ENCODE data around the gene CCDC149. TPM values are rescaled to one million over a fixed set of nuclear protein-coding genes. Genes with fewer than 3 reads are reported as not detected.

Gene CCDC149
- total and polyA plus RNA-seq, 9 of the 15 experiments (the other 6 are each of a cell fraction or from before 2014, with no cell fraction given) = 0.04 to 0.18 TPM; not detected in 7

GRCh38 chr4:24835696-24836095 is 77.1 kb downstream of the CCDC149 start:
- FAIRE-seq (no peak), DNase-seq (ENCODE audit: extremely low read depth in 1 of 4, low spot score in 3 of 4) (no peak), ATAC-seq (no peak)
- 0% methylated on average over 4 of the region's 4 CpGs for WGBS (ENCODE audit: insufficient coverage, low coverage, missing lambda C conversion rate)
- H3K36me3 ChIP-seq (ENCODE audit: control insufficient read depth, insufficient read depth, low read length) = no peaks in the 10 kb centered on the region
- H3K79me2 ChIP-seq (ENCODE audit: control insufficient read depth, insufficient read depth, low read length) = no peaks in the 10 kb centered on the region
- intact Hi-C loops (cut with micrococcal nuclease) (no loop called here), in situ Hi-C loops (cut with MboI) (no loop called here)
- no peak overlapping the region for H3K27ac ChIP-seq (ENCODE audit: extremely low read depth, low read depth, low read length)
- no peaks in the 10 kb centered on the region for H3K4me1 ChIP-seq (replicated peaks in 1 of 2; ENCODE audit: control insufficient read depth in 2 of 2, insufficient read depth in 2 of 2, low read length in 2 of 2)
- H3K9ac ChIP-seq (ENCODE audit: insufficient read depth in 1 of 2, low read depth in 2 of 2, low read length in 2 of 2) = no peak overlapping the region
- no peaks in the 10 kb centered on the region for H3K9me3 ChIP-seq (replicated peaks; ENCODE audit: control insufficient read depth, insufficient read depth, low read depth, low read length)
- H3K4me3 ChIP-seq = no peak overlapping the region
- no TSS peak for BruUV-seq (replicated peaks)
- H2AFZ ChIP-seq (ENCODE audit: low read depth, low read length) = no peak overlapping the region
- H3K9me1 ChIP-seq (ENCODE audit: control insufficient read depth, insufficient read depth, low read length) = no peaks in the 10 kb centered on the region
- ChIA-PET POLR2A (no interaction called here), CTCF (ENCODE audit: low intra/inter-chr PET ratio) (no interaction called here)
- no peaks in the 10 kb centered on the region for H4K20me1 ChIP-seq (replicated peaks; ENCODE audit: control insufficient read depth, insufficient read depth, low read length)
- H3K27me3 ChIP-seq (ENCODE audit: control insufficient read depth in 2 of 2, insufficient read depth in 2 of 2, low read length in 2 of 2) = peaks cover 9 to 31% of the 10 kb centered on the region in 2 experiments
- H3K4me2 ChIP-seq (ENCODE audit: insufficient read depth, low read length) = no peak overlapping the region
- TF ChIP-seq KDM2B (CRISPR knock-in tag; IDR thresholded peaks at IDR 0.05) = no peak
- TF ChIP-seq MLX (CRISPR knock-in tag; conservative IDR thresholded peaks at IDR 0.05) = no peak

GRCh38 chr4:24831637-24832036 is 81.2 kb downstream of the CCDC149 start:
- Histone ChIP-seq H3K9me3 (replicated peaks; ENCODE audit: control insufficient read depth, insufficient read depth, low read depth, low read length) (no peaks in the 10 kb centered on the region), H3K4me3 (no peak overlapping the region), H2AFZ (ENCODE audit: low read depth, low read length) (no peak overlapping the region), H3K36me3 (ENCODE audit: control insufficient read depth, insufficient read depth, low read length) (no peaks in the 10 kb centered on the region), H3K27me3 (ENCODE audit: control insufficient read depth in 2 of 2, insufficient read depth in 2 of 2, low read length in 2 of 2) (peaks cover 7 to 9% of the 10 kb centered on the region in 2 experiments; a peak in 3 of 5 replicates), H4K20me1 (replicated peaks; ENCODE audit: control insufficient read depth, insufficient read depth, low read length) (no peaks in the 10 kb centered on the region), H3K79me2 (ENCODE audit: control insufficient read depth, insufficient read depth, low read length) (no peaks in the 10 kb centered on the region), H3K4me1 (replicated peaks in 1 of 2; ENCODE audit: control insufficient read depth in 2 of 2, insufficient read depth in 2 of 2, low read length in 2 of 2) (no peaks in the 10 kb centered on the region), H3K9ac (ENCODE audit: insufficient read depth in 1 of 2, low read depth in 2 of 2, low read length in 2 of 2) (no peak overlapping the region), H3K27ac (ENCODE audit: extremely low read depth, low read depth, low read length) (no peak overlapping the region), H3K9me1 (ENCODE audit: control insufficient read depth, insufficient read depth, low read length) (no peaks in the 10 kb centered on the region), H3K4me2 (ENCODE audit: insufficient read depth, low read length) (no peak overlapping the region)
- BruUV-seq (replicated peaks) = no TSS peak
- ChIA-PET CTCF (ENCODE audit: low intra/inter-chr PET ratio) (no interaction called here), POLR2A (no interaction called here)
- 3% methylated on average over 3 of the region's 3 CpGs for WGBS (ENCODE audit: insufficient coverage, low coverage, missing lambda C conversion rate)
- no peak for ATAC-seq
- FAIRE-seq = no peak
- in situ Hi-C loops (cut with MboI) (no loop called here), intact Hi-C loops (cut with micrococcal nuclease) (no loop called here)
- no peak for DNase-seq (ENCODE audit: extremely low read depth in 1 of 4, low spot score in 3 of 4)
- TF ChIP-seq NFE2 (IDR thresholded peaks at IDR 0.05; ENCODE audit: low read depth) (no peak), AFF1 (IDR thresholded peaks at IDR 0.05; ENCODE audit: low read depth in 1 of 2, partially characterized antibody in 2 of 2) (no peak), RBM25 (IDR thresholded peaks at IDR 0.05; ENCODE audit: low read depth, low read length, severe bottlenecking) (no peak), CHD1 (IDR thresholded peaks at IDR 0.05; ENCODE audit: low read length) (no peak), TCF15 (CRISPR knock-in tag; IDR thresholded peaks at IDR 0.05) (no peak), ZBTB33 (CRISPR knock-in tag; IDR thresholded peaks at IDR 0.05) (no peak), CBFA2T3 (IDR thresholded peaks at IDR 0.05) (no peak)
